ENCODE measurements around the gene NAA16.

The NAA16 gene

DNA sequence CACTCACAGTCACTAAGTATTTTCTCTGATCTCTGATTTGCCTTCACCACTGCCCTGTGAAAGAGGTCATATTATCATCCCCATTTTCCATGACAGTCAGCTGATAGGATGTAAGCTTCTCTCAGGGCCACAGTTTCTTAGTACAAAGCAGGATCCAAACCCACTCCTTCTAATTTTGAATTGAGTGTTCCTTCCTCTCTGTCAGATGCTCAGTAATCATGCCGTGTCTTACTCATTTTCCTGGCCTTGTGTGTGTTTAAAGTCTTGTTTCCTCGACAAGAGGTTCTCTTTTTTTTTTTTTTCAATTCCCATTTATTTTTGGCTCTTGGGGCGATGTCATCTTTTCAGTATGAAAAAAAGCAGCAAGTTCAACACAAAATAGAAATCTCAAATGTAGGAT is 72.3 kb downstream of the NAA16 start:
- TF ChIP-seq, protein P1, sequence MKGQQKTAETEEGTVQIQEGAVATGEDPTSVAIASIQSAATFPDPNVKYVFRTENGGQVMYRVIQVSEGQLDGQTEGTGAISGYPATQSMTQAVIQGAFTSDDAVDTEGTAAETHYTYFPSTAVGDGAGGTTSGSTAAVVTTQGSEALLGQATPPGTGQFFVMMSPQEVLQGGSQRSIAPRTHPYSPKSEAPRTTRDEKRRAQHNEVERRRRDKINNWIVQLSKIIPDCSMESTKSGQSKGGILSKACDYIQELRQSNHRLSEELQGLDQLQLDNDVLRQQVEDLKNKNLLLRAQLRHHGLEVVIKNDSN (IDR thresholded peaks at IDR 0.05): no peak

- no peak for TF ChIP-seq NFIC (IDR thresholded peaks at IDR 0.05)
- TF ChIP-seq RAD21 (IDR thresholded peaks at IDR 0.05; ENCODE audit: low read depth): peak; percentile 51
- TF ChIP-seq, protein P2, sequence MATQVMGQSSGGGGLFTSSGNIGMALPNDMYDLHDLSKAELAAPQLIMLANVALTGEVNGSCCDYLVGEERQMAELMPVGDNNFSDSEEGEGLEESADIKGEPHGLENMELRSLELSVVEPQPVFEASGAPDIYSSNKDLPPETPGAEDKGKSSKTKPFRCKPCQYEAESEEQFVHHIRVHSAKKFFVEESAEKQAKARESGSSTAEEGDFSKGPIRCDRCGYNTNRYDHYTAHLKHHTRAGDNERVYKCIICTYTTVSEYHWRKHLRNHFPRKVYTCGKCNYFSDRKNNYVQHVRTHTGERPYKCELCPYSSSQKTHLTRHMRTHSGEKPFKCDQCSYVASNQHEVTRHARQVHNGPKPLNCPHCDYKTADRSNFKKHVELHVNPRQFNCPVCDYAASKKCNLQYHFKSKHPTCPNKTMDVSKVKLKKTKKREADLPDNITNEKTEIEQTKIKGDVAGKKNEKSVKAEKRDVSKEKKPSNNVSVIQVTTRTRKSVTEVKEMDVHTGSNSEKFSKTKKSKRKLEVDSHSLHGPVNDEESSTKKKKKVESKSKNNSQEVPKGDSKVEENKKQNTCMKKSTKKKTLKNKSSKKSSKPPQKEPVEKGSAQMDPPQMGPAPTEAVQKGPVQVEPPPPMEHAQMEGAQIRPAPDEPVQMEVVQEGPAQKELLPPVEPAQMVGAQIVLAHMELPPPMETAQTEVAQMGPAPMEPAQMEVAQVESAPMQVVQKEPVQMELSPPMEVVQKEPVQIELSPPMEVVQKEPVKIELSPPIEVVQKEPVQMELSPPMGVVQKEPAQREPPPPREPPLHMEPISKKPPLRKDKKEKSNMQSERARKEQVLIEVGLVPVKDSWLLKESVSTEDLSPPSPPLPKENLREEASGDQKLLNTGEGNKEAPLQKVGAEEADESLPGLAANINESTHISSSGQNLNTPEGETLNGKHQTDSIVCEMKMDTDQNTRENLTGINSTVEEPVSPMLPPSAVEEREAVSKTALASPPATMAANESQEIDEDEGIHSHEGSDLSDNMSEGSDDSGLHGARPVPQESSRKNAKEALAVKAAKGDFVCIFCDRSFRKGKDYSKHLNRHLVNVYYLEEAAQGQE (IDR thresholded peaks at IDR 0.05; ENCODE audit: low read depth): no peak
Measured at GRCh38 chr13:41384749-41385503, 73.9 kb downstream of the NAA16 start.

DNA sequence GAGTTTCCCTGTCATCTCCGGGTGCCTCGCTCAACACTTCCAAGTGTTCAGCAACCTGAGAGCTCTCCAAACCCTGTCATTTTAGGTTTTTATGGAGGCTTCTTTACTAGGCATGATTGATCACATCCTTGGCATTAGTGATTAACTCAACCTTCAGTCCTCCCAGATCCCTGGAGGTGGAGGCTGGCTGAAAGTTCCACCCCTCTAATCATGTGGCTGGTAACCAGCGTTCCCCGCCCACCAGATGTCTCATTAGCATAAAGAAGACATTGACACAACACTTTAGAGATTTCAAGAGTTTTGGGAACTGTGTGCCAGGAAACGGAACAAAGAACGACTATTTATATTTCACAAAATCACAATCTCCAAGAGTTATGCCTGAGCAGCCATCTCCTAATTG is 75.1 kb downstream of the NAA16 start:
- TF ChIP-seq FOXM1 (IDR thresholded peaks at IDR 0.05; ENCODE audit: borderline replicate concordance, low read depth): no peak
- no peak for TF ChIP-seq RAD21 (IDR thresholded peaks at IDR 0.05; ENCODE audit: low read depth)
- TF ChIP-seq NFIC (IDR thresholded peaks at IDR 0.05): no peak
- TF ChIP-seq CEBPB (IDR thresholded peaks at IDR 0.05): no peak
- TF ChIP-seq TCF12 (IDR thresholded peaks at IDR 0.05; ENCODE audit: low read depth): no peak
- no peak for TF ChIP-seq TAF1 (IDR thresholded peaks at IDR 0.05; ENCODE audit: low read depth)
- no peak for TF ChIP-seq YY1 (IDR thresholded peaks at IDR 0.05; ENCODE audit: low read depth)
- no peak for TF ChIP-seq EP300 (IDR thresholded peaks at IDR 0.05; ENCODE audit: borderline replicate concordance)
- TF ChIP-seq, protein P1 (IDR thresholded peaks at IDR 0.05): no peak
- TF ChIP-seq, protein P2 (IDR thresholded peaks at IDR 0.05; ENCODE audit: low read depth): no peak
- TF ChIP-seq EGR1 (IDR thresholded peaks at IDR 0.05): no peak
- TF ChIP-seq, protein P3, sequence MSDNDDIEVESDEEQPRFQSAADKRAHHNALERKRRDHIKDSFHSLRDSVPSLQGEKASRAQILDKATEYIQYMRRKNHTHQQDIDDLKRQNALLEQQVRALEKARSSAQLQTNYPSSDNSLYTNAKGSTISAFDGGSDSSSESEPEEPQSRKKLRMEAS (IDR thresholded peaks at IDR 0.05): no peak

GRCh38 chr13:41387576-41387975 is 76.5 kb downstream of the NAA16 start:
- TF ChIP-seq, protein P3 (IDR thresholded peaks at IDR 0.05): no peak

DNA sequence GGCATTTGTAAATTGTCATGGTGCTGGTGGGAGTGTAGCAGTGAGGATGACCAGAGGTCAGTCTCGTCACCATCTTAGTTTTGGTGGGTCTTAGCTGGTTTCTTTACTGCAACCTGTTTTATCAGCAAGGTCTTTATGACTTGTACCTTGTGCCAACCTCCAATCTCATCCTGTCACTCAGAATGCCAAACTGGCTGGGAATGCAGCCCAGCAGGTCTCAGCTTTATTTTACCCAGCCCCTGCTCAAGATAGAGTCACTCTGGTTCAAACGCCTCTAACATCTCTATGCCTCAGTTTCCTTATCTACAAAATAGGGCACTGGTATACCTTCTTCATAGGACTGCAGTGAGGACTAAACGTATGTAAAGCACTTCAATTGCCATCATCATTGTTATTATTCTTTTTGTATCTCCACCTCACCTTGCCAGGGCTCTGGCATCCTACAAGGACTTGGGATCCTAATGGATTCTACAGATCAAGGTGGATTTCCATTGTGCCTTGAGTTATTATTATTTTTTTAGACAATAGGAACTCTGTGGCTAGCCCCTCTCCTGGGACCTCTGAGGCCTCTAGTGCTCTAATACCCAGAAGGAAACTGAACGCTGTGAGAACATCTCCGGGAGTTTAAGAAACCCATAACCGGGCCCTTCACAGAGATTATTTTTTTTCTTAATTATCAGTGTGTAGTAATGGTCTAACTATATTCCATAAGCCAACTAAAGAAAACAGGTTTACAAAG is 77.2 kb downstream of the NAA16 start:
- TF ChIP-seq, protein P1 (IDR thresholded peaks at IDR 0.05): no peak
- no peak for TF ChIP-seq TAF1 (IDR thresholded peaks at IDR 0.05; ENCODE audit: low read depth)
- no peak for TF ChIP-seq TEAD4 (IDR thresholded peaks at IDR 0.05)
- no peak for TF ChIP-seq YY1 (IDR thresholded peaks at IDR 0.05; ENCODE audit: low read depth)
- no peak for TF ChIP-seq TCF12 (IDR thresholded peaks at IDR 0.05; ENCODE audit: low read depth)
- TF ChIP-seq EP300 (IDR thresholded peaks at IDR 0.05; ENCODE audit: borderline replicate concordance): no peak
- no peak for TF ChIP-seq CREB1 (IDR thresholded peaks at IDR 0.05; ENCODE audit: low read depth)
- TF ChIP-seq, protein P3 (IDR thresholded peaks at IDR 0.05): no peak

- TF ChIP-seq NFIC (IDR thresholded peaks at IDR 0.05) (no peak), TCF12 (IDR thresholded peaks at IDR 0.05; ENCODE audit: low read depth) (no peak), FOXM1 (IDR thresholded peaks at IDR 0.05; ENCODE audit: borderline replicate concordance, low read depth) (no peak), CEBPB (IDR thresholded peaks at IDR 0.05) (no peak), RAD21 (IDR thresholded peaks at IDR 0.05; ENCODE audit: low read depth) (no peak), ZBTB7A (IDR thresholded peaks at IDR 0.05; ENCODE audit: low read depth) (no peak)
- TF ChIP-seq, protein P3 (IDR thresholded peaks at IDR 0.05): no peak
- TF ChIP-seq, protein P2 (IDR thresholded peaks at IDR 0.05; ENCODE audit: low read depth): no peak
Measured at GRCh38 chr13:41389580-41389979, 78.5 kb downstream of the NAA16 start.

Data from Ishikawa (cell line).